Ectodermal cell (in vitro differentiated cells): ENCODE data around the gene SCAPER.

Experiments
- H3K27ac ChIP-seq: 2 replicates; pipeline ENCODE4 v1.7.0; 2013; ENCODE audit warnings: mild to moderate bottlenecking, low read depth, low read length; ENCODE audit not compliant: insufficient read depth, poor library complexity, severe bottlenecking
- H3K27me3 ChIP-seq: 2 replicates; pipeline ENCODE4 v1.7.0; 2013; ENCODE audit warnings: mild to moderate bottlenecking, low read length; ENCODE audit not compliant: insufficient read depth, control insufficient read depth, poor library complexity, severe bottlenecking
- H3K36me3 ChIP-seq: one replicate; pipeline ENCODE4 v1.7.0; 2013; ENCODE audit warnings: low read length; ENCODE audit not compliant: control insufficient read depth, insufficient read depth
- H3K4me1 ChIP-seq: one replicate; pipeline ENCODE4 v1.7.0; 2013; ENCODE audit warnings: low read length; ENCODE audit not compliant: control insufficient read depth, insufficient read depth
- H3K4me3 ChIP-seq: 2 replicates; pipeline ENCODE4 v1.7.0; 2013; ENCODE audit warnings: low read depth, low read length, control low read depth; ENCODE audit not compliant: insufficient read depth
- H3K9me3 ChIP-seq: 2 replicates; pipeline ENCODE4 v1.7.0; 2013; ENCODE audit warnings: mild to moderate bottlenecking, low read length, moderate library complexity; ENCODE audit not compliant: control insufficient read depth
- whole genome bisulfite sequencing, 2 experiments: methylation state at CpG; one replicate each; pipeline ENCODE4 v1.1.7; 2013; ENCODE audit warnings: missing lambda C conversion rate in 2 of 2; 5-methylcytosine and 5-hydroxymethylcytosine counted together

SCAPER gene

DNA sequence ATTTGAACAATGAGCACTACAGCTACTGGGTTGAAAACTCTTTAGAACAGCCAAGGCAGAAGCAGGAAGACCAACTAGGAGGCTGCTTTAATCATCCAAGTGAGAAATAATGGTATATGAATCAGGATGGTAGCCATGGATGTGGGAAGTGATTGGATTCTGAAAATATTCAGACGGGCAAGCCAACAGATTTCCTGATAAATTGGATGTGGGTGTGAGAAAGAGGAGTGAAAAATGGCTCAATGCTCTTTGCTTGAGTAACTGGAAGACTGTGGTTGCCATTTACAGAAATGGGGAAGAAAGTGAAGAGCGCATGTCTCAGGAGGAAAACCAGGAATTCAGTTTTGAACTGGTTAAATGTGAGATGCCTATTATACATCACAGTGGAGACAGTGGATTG lies 518.2 kb downstream of the SCAPER start:
- Histone ChIP-seq H3K4me3 (no peak overlapping the region), H3K36me3 (no peaks in the 10 kb centered on the region), H3K27ac (no peak overlapping the region), H3K9me3 (no peaks in the 10 kb centered on the region), H3K4me1 (no peaks in the 10 kb centered on the region), H3K27me3 (no peaks in the 10 kb centered on the region)
- WGBS, 2 experiments = 92 to 94% methylated on average over 2 of the region's 2 CpGs

GRCh38 chr15:76386178-76386577 lies 519.0 kb downstream of the SCAPER start:
- Histone ChIP-seq H3K4me1 (no peaks in the 10 kb centered on the region), H3K36me3 (no peaks in the 10 kb centered on the region), H3K27ac (no peak overlapping the region), H3K4me3 (no peak overlapping the region), H3K9me3 (no peaks in the 10 kb centered on the region), H3K27me3 (no peaks in the 10 kb centered on the region)
- WGBS, 2 experiments = 96 to 98% methylated on average over 2 of the region's 2 CpGs

DNA sequence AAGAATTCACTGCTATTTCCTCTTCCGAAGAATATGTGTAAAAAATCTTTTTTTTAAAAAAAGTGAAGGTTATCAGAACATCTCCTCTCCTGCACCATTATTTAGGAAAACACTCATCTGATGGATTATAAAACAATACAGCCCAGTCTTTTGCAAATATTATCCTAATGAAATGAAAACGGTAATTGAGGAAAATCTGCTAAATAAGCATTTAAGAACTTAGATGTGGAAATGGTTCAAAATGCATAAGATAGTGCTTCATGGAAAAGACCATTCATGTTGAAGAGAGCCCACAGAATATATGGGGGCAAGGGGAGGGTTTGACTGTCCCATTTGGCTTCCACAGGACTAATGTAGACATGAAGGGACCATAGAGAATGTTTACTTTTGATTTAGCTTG lies 520.7 kb downstream of the SCAPER start:
- Histone ChIP-seq H3K4me1 (no peaks in the 10 kb centered on the region), H3K36me3 (no peaks in the 10 kb centered on the region), H3K9me3 (no peaks in the 10 kb centered on the region), H3K4me3 (no peak overlapping the region), H3K27ac (no peak overlapping the region), H3K27me3 (no peaks in the 10 kb centered on the region)
- 88 to 94% methylated on average over 1 to 2 of the region's 2 CpGs for WGBS, 2 experiments

- H3K4me3 ChIP-seq = no peak overlapping the region
- no peak overlapping the region for H3K27ac ChIP-seq
- H3K36me3 ChIP-seq = no peaks in the 10 kb centered on the region
- H3K4me1 ChIP-seq = no peaks in the 10 kb centered on the region
- WGBS, 2 experiments = 93 to 100% methylated on average over 1 of the region's 2 CpGs
- no peaks in the 10 kb centered on the region for H3K27me3 ChIP-seq
- H3K9me3 ChIP-seq = no peaks in the 10 kb centered on the region
Measured at GRCh38 chr15:76382987-76383728, 522.0 kb downstream of the SCAPER start.

DNA sequence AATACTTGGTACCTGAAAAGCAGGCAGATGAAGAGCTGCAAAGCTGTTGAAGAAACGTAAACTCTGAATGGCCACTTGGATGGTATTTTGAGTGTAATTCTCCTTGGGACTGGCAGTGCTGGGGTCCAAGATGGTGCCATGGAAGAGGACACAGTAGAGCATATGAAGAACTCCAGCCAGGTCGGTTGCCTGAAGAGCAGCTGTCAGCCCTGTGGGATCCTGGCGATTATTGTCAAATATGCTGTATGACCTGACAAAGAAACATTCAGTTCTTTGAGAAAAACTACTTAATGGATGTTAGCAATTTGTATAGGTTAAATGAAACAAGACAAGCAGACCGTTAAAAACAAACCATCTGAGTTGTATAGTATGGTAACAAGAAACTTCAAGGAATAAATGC lies 523.8 kb downstream of the SCAPER start:
- H3K27ac ChIP-seq = no peak overlapping the region
- H3K4me1 ChIP-seq = peaks cover 7% of the 10 kb centered on the region
- no peaks in the 10 kb centered on the region for H3K36me3 ChIP-seq
- no peaks in the 10 kb centered on the region for H3K27me3 ChIP-seq
- WGBS, 2 experiments = 94 to 95% methylated on average over 3 to 4 of the region's 4 CpGs
- no peaks in the 10 kb centered on the region for H3K9me3 ChIP-seq
- no peak overlapping the region for H3K4me3 ChIP-seq

DNA sequence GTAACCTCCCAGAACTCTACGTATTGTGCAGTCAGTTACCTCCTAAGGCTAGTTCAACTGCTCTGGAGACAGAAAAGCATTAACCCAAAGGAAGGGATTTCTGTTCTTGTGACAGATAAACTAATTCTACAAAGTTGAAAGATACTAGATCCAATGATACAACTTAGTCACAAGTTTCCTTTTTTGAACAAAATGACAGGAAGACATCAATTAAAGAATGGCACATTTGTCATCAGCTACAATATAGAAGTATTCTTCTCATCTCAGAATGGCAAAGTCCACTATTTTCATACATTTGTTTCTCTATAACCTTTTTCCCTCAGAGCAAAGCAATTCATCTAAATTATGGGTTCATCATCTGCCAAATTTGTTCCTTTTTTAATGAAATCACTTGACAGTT lies 524.9 kb downstream of the SCAPER start:
- Histone ChIP-seq H3K27me3 (no peaks in the 10 kb centered on the region), H3K36me3 (no peaks in the 10 kb centered on the region), H3K4me3 (no peak overlapping the region), H3K4me1 (peaks cover 7% of the 10 kb centered on the region), H3K27ac (no peak overlapping the region), H3K9me3 (no peaks in the 10 kb centered on the region)
- WGBS, 2 experiments = 92 to 97% methylated on average over 1 of the region's 1 CpG

DNA sequence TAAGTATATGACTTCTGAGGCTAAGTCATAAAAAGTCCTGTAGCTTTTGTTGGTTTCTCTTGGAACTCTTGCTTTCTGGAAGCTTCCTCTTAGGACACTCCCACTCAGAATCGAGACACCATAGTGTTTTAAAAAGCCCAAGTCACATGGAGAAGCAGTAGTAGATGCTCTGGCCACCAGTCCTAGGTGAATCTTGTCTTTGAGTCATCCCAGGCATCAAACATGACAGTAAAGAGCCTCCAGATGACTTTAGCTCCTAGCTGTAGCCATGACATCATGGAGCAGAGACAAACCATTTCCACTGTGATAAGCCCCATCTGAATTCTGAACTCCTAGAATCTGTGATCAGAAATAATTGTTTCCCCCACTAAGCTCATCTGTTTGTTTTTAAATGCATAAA lies 526.4 kb downstream of the SCAPER start:
- Histone ChIP-seq H3K4me3 (no peak overlapping the region), H3K9me3 (no peaks in the 10 kb centered on the region), H3K27ac (no peak overlapping the region), H3K4me1 (peaks cover 7% of the 10 kb centered on the region), H3K27me3 (no peaks in the 10 kb centered on the region), H3K36me3 (no peaks in the 10 kb centered on the region)
- 83 to 89% methylated on average over 1 of the region's 1 CpG for WGBS, 2 experiments

GRCh38 chr15:76377751-76378150 lies 527.4 kb downstream of the SCAPER start:
- H3K9me3 ChIP-seq = no peaks in the 10 kb centered on the region
- no peaks in the 10 kb centered on the region for H3K36me3 ChIP-seq
- H3K4me1 ChIP-seq = peaks cover 7% of the 10 kb centered on the region
- no peak overlapping the region for H3K4me3 ChIP-seq
- no peaks in the 10 kb centered on the region for H3K27me3 ChIP-seq
- H3K27ac ChIP-seq = no peak overlapping the region

GRCh38 chr15:76377217-76377616 lies 527.9 kb downstream of the SCAPER start:
- 72 to 75% methylated on average over 2 of the region's 2 CpGs for WGBS, 2 experiments
- Histone ChIP-seq H3K4me1 (peaks cover 7% of the 10 kb centered on the region), H3K4me3 (no peak overlapping the region), H3K36me3 (no peaks in the 10 kb centered on the region), H3K27me3 (no peaks in the 10 kb centered on the region), H3K27ac (no peak overlapping the region), H3K9me3 (no peaks in the 10 kb centered on the region)

GRCh38 chr15:76376816-76377215 lies 528.3 kb downstream of the SCAPER start:
- WGBS, 2 experiments = 85 to 88% methylated on average over 8 of the region's 8 CpGs
- H3K4me3 ChIP-seq = no peak overlapping the region

DNA sequence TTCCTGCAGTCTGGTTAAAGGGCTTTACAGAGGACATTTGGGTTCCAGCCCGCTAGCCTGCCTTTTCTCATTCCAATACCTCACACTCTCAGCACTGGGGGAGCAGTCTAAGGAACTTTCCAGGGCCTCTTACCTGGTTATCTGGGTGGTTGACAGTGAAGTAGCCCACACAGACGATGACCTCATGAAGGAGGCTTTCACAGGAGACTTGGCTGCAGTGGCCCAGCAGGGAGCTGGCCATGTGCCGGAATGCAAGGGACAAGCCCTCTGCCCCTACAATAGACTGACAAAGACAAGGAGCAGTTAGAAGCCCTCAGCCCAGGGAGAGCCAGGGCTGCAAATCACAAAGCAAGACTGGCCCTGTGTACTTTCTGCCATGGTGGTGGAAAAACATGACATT lies 529.1 kb downstream of the SCAPER start:
- Histone ChIP-seq H3K4me1 (peaks cover 7% of the 10 kb centered on the region), H3K4me3 (no peak overlapping the region), H3K27me3 (no peaks in the 10 kb centered on the region), H3K9me3 (no peaks in the 10 kb centered on the region), H3K27ac (no peak overlapping the region), H3K36me3 (no peaks in the 10 kb centered on the region)
- 49 to 54% methylated on average over 3 of the region's 3 CpGs for WGBS, 2 experiments

More at GRCh38 chr15:76376816-76377215, 528.3 kb downstream of the SCAPER start:
- Histone ChIP-seq H3K9me3 (no peaks in the 10 kb centered on the region), H3K27me3 (no peaks in the 10 kb centered on the region), H3K27ac (no peak overlapping the region), H3K36me3 (no peaks in the 10 kb centered on the region), H3K4me1 (peaks cover 7% of the 10 kb centered on the region)
